Stimulated activated CD4-positive, alpha-beta T cell treated with anti-CD3 and anti-CD28 coated beads, Interleukin-12 subunit alpha, Interleukin-12 subunit beta, amount 100 ng/mL, for 24 hours (primary cell): ENCODE measurements around the gene SLC9A9.

Source experiments
- DNase-seq, 2 experiments: peaks; one replicate each; pipeline ENCODE4 v3.0.0-alpha.2; 2020; ENCODE audit warnings: low read depth in 2 of 2

SLC9A9 gene

GRCh38 chr3:143326983-143327778 lies 521.1 kb downstream of the SLC9A9 start:
- DNase-seq, result no peak

GRCh38 chr3:143321058-143321769 lies 527.1 kb downstream of the SLC9A9 start:
- DNase-seq, result no peak

- no peak for DNase-seq
These were observed 532.5 kb downstream of the SLC9A9 start for GRCh38 chr3:143315766-143316165.

- no peak for DNase-seq
These were observed 533.8 kb downstream of the SLC9A9 start for GRCh38 chr3:143314251-143315093.

GRCh38 chr3:143313893-143314188 lies 534.4 kb downstream of the SLC9A9 start:
- DNase-seq, result no peak

- DNase-seq, result no peak
These were observed 535.0 kb downstream of the SLC9A9 start for GRCh38 chr3:143313025-143313892.

- DNase-seq, result no peak
These were observed 537.2 kb downstream of the SLC9A9 start for GRCh38 chr3:143311096-143311495.

- no peak for DNase-seq
These were observed 538.6 kb downstream of the SLC9A9 start for GRCh38 chr3:143309705-143310104.

GRCh38 chr3:143307613-143308183 lies 540.6 kb downstream of the SLC9A9 start:
- DNase-seq, result no peak

GRCh38 chr3:143306407-143306806 lies 541.9 kb downstream of the SLC9A9 start:
- no peak for DNase-seq

- DNase-seq, result no peak
These were observed 545.6 kb downstream of the SLC9A9 start for GRCh38 chr3:143302638-143303171.

GRCh38 chr3:143301031-143301901 lies 547.0 kb downstream of the SLC9A9 start:
- DNase-seq, result no peak

GRCh38 chr3:143298886-143299535 lies 549.3 kb downstream of the SLC9A9 start:
- DNase-seq, result no peak

- no peak for DNase-seq
These were observed 549.9 kb downstream of the SLC9A9 start for GRCh38 chr3:143298380-143298779.

GRCh38 chr3:143295201-143296080 lies 552.8 kb downstream of the SLC9A9 start:
- no peak for DNase-seq

GRCh38 chr3:143294188-143294587 lies 554.1 kb downstream of the SLC9A9 start:
- DNase-seq, result no peak

GRCh38 chr3:143291836-143292447 lies 556.3 kb downstream of the SLC9A9 start:
- DNase-seq, result no peak

- DNase-seq, result no peak
These were observed 559.3 kb downstream of the SLC9A9 start for GRCh38 chr3:143288944-143289343.
